AG04449 (cell line): ENCODE data around the gene PRRT1.
"Not testable (repeated sequence)": the region's sequence is repeated elsewhere in the genome, so short reads cannot be mapped to it uniquely, and the experiment has no call there.

Source experiments
- CTCF ChIA-PET: fragments of 350-600 bp; formaldehyde crosslinking; extraction: SDS; loops from one replicate; lab custom pipeline; 2021; ENCODE audit warnings: antibody characterized with exemption; lab: Yijun Ruan, JAX
- POLR2A ChIA-PET: fragments of 400-600, 350-600 bp; formaldehyde crosslinking; extraction: SDS; loops from one replicate; lab custom pipeline; 2020; ENCODE audit warnings: antibody characterized with exemption, inconsistent platforms; lab: Yijun Ruan, JAX
- DNase-seq: peaks from one replicate; pipeline ENCODE4 v3.0.0-alpha.2; 2010; ENCODE audit warnings: low read depth, low spot score
- H3K4me3 ChIP-seq: 2 replicates; pipeline ENCODE4 v1.5.1; 2011; ENCODE audit warnings: low read depth, mild to moderate bottlenecking, control low read depth, low read length
- TF ChIP-seq, protein P1 (sequence below): IDR thresholded peaks from one replicate; pipeline ENCODE4 v1.5.1; 2011; ENCODE audit warnings: mild to moderate bottlenecking, moderate library complexity, low read length, control low read depth, inconsistent platforms; ENCODE audit not compliant: insufficient read depth; ENCODE audit errors: missing control alignments

The PRRT1 gene

DNA sequence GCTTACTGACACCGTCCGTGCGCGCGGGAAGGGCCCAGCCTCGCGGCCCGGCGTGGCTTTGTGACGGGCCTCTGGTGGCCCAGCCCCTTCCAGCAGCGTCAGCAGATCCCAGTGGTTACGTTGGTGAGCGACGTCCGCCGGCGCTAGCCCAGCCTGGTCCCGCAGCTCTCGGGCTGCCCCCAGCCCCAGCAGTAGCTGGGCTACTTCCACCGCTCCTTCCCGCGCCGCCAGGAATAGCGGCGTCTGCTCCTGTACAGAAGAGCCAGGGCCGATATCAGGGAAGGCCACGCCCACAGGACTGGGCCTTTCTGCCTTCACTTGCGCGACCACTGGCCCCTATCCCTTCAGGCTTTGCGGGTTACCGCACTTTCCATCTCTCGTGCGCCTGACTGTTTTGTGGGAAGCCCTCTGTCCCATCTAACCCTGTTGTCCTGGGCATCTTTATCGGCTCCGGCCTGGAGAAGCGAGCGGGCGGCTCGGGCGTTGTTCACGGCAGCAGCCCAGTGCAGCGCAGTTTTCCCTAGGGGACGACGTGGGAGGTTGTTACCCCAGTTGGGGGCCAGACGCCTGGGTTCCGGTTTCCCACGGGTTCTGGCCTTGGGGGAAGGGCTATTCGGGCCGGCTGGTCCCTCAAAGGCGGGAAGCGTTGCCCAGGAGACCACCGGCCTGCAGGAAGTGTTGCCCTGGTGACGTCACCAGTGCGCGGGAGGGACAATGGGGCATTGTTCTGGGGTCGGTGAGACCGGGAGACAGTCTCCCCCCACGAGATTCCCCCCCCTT lies 44.4 kb upstream of the PRRT1 start:
- no peak for DNase-seq
- ChIA-PET POLR2A (interaction anchor here (0.6 to 2.0 kb wide), 10 partner anchors 9 to 1259 kb away, joined by 3 to 8 read pairs (median 4); partner anchors contain the start of genes AGPAT1, ATF6B, FKBPL and RNF5), CTCF (interaction anchor here (0.6 to 4.4 kb wide), 15 partner anchors 7 to 236 kb away, joined by 3 to 62 read pairs (median 4); partner anchors contain the start of genes ATF6B, FKBPL and RNF5)
- TF ChIP-seq, protein P1, sequence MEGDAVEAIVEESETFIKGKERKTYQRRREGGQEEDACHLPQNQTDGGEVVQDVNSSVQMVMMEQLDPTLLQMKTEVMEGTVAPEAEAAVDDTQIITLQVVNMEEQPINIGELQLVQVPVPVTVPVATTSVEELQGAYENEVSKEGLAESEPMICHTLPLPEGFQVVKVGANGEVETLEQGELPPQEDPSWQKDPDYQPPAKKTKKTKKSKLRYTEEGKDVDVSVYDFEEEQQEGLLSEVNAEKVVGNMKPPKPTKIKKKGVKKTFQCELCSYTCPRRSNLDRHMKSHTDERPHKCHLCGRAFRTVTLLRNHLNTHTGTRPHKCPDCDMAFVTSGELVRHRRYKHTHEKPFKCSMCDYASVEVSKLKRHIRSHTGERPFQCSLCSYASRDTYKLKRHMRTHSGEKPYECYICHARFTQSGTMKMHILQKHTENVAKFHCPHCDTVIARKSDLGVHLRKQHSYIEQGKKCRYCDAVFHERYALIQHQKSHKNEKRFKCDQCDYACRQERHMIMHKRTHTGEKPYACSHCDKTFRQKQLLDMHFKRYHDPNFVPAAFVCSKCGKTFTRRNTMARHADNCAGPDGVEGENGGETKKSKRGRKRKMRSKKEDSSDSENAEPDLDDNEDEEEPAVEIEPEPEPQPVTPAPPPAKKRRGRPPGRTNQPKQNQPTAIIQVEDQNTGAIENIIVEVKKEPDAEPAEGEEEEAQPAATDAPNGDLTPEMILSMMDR = no peak
- peak overlapping the region; percentile 94 for H3K4me3 ChIP-seq

DNA sequence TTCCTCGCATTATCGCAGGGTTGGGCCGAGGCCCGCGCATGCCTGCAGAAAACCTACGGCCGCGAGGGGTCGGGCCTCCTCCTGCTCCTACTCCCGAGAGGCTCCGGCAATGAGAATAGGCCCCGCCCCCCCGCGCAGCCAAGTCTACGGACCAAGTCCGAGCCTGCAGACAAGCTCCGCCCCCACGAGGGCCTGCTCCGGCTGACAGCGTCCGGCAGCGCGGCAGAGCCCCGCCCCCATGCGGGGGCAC lies 43.8 kb upstream of the PRRT1 start:
- POLR2A ChIA-PET = interaction anchor here (0.6 to 2.0 kb wide), 10 partner anchors 9 to 1259 kb away, joined by 3 to 8 read pairs (median 4); partner anchors contain the start of genes AGPAT1, ATF6B, FKBPL and RNF5
- peak; percentile 97 for DNase-seq
- TF ChIP-seq, protein P1 = peak; percentile 43
- CTCF ChIA-PET = interaction anchor here (0.6 to 4.4 kb wide), 19 partner anchors 8 to 643 kb away, joined by 3 to 62 read pairs (median 4); partner anchors contain the start of genes ATF6B, FKBPL, RNF5 and TAP2
- peak overlapping the region; percentile 94 for H3K4me3 ChIP-seq

DNA sequence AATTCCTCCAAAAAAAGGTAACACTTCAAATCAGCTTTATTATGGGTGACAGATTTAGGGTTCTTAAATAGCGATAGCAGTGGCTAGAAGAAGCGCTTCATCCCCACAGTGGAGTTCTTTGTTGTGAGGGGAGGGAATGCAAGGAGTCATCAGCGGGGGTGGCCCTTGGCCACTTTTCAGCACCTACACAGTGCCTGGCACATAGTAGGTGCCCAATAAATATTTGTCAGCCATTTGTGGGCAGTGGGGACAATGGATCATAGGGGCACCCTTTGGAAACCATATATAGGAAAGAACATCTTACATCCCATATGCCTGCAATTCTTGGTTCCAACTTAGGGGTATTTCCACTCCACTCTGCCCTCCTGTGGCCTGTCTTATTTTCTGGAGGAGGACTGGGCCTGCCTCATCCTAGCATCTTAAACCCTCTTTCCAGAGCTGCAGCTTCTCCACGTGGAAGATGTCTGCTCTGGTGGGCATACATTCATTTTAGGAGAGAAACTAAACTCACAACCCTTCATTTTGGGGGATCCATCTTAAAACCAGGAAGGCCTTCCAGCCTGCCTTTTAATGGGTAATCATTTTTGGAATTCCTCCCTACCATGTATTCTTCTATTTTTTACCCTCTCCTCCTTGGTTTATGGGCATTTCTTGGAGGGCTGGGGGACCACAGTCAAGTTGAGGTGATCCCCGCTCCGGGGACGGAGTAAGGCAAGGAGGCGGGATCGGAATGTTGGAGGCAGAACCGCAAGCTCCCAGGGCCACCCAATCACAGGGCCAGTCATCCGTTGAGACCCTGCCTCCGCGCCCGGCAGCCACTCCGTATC lies 43.3 kb upstream of the PRRT1 start:
- H3K4me3 ChIP-seq = peak overlapping the region; percentile 55
- TF ChIP-seq, protein P1 = peak; percentile 62
- ChIA-PET CTCF (interaction anchor here (0.6 to 4.4 kb wide), 22 partner anchors 8 to 643 kb away, joined by 3 to 62 read pairs (median 4); partner anchors contain the start of genes ATF6B, FKBPL, RNF5 and TAP2), POLR2A (interaction anchor here (0.6 to 2.0 kb wide), 10 partner anchors 10 to 1260 kb away, joined by 3 to 8 read pairs (median 4); partner anchors contain the start of genes AGPAT1, ATF6B, FKBPL and RNF5)
- DNase-seq = no peak

DNA sequence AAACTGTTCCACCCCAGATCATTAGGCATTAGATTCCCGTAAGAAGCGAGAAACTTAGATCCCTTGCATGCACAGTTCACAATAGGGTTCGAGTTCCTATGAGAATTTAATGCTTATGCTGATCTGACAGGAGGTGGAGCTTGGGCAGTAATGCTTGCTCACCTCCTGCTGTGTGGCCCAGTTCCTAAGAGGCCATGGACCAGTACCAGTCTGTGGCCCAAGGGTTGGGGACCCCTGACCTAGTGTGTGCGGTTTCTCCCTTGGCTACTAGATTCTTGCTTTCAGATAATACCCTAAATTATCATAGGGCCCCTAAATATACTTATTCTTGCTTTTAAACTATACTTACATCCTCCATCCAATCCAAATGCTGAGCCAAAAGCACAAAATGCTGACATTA lies 42.6 kb upstream of the PRRT1 start:
- no peak overlapping the region for H3K4me3 ChIP-seq

DNA sequence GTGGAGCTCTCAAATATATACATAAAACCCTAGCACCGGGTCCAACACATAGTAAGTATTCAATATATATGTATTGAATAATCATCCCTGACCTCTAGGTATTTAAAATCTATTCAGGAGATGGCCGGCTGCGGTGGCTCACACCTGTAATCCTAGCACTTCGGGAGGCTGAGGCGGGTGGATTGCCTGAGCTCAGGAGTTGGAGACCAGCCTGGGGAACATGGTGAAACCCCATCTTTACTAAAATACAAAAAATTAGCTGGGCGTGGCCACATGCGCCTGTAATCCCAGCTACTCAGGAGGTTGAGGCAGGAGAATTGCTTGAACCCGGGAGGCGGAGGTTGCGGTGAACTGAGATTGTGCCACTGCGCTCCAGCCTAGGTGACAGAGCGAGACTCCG lies 41.4 kb upstream of the PRRT1 start:
- ChIA-PET CTCF (interaction anchor here (0.8 to 4.4 kb wide), 6 partner anchors 16 to 145 kb away, joined by 3 to 62 read pairs (median 3); partner anchors contain the start of gene AGPAT1), POLR2A (interaction anchor here (1.3 kb wide), 1 partner anchor 10 kb away, joined by 3 read pairs; no protein-coding TSS in a partner anchor)
- H3K4me3 ChIP-seq, DNase-seq: not testable (repeated sequence)

More for the DNA sequence above, 42.6 kb upstream of the PRRT1 start:
- TF ChIP-seq, protein P1 = no peak
- DNase-seq = no peak
- ChIA-PET POLR2A (interaction anchor here (1.5 to 2.0 kb wide), 2 partner anchors 17 to 61 kb away, joined by 4 to 8 read pairs; partner anchors contain the start of gene RNF5), CTCF (interaction anchor here (0.7 to 4.4 kb wide), 9 partner anchors 12 to 224 kb away, joined by 3 to 62 read pairs (median 4); partner anchors contain the start of genes ATF6B and FKBPL)

DNA sequence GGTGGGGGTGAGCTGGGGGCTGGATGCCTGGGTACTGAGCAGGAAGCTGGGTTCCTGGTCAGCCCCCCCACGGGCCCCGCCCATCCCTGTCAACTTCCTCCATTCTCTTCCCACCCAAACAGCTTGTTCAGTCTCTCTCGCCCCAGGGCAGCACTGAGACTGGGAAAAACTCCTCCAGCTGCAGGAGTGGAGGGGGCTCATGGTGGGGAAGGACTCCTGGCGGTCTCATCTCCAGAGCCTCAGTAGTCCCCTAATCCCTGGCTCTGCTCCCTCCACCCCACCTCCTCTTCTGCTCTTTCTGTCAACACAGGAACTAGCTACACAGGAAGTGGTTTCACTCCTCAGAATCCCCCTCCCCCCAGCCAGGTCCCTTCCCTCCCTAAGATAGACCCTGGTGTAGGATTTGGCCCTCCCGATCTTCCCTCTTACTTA lies 40.9 kb upstream of the PRRT1 start, which contains the start of gene GPSM3:
Gene GPSM3 (minus strand): TSS at position 36 of the 432 bp plus-strand sequence. CDS start 130 bp downstream, outside the sequence.
- ChIA-PET POLR2A (interaction anchor here (1.3 kb wide), 1 partner anchor 10 kb away, joined by 3 read pairs; no protein-coding TSS in a partner anchor), CTCF (interaction anchor here (0.8 to 4.4 kb wide), 6 partner anchors 16 to 145 kb away, joined by 3 to 62 read pairs (median 3); partner anchors contain the start of gene AGPAT1)
- DNase-seq = no peak
- TF ChIP-seq, protein P1 = no peak
- peak within 1 kb of the TSS; percentile 16; the same call in 1 of the 2 replicates for H3K4me3 ChIP-seq
